ENCODE data around the gene CADPS2.

The CADPS2 gene

DNA sequence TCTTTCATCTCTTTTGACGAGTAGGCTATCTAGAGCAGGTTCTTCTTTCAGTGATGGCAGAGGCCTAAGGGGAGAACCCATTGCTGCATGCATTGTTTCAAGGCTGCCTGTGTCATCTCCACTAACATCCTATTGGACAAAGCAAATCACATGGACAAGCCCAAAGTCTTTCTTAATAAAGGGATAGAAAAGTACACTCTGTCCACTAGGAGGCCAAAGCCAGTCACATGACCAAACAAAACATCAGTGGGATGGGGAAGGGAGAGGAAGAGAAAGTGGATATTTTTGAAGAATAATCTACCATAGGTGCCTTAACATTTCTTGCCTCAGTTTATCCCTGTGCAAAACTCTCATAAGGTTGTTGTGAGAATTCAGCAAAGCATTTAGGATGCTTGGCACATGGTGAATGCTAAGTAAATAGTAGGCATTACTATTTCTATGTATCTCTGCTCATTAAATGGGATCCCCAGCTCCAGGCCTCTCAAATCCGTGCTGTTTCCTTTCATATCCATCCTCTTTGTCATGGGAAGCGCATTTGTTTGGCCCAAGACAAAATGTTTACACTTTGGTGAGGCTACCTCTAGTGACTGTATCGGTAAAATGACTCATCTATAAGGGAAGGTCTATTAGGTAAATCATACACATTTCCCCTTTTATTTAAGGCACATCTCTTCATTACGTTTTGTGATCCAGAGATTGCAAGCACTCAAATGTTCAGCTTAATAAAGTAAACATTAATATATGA lies 16.7 kb upstream of the CADPS2 start:
- no peak for DNase-seq
- Histone ChIP-seq H3K27ac (no peak overlapping the region), H3K9me3 (ENCODE audit: severe bottlenecking) (no peaks in the 10 kb centered on the region), H3K36me3 (no peaks in the 10 kb centered on the region), H3K4me3 (ENCODE audit: low read depth, low read length) (no peak overlapping the region), H3K27me3 (ENCODE audit: insufficient read depth, low read depth, severe bottlenecking) (no peaks in the 10 kb centered on the region)
- TF ChIP-seq, protein P1, sequence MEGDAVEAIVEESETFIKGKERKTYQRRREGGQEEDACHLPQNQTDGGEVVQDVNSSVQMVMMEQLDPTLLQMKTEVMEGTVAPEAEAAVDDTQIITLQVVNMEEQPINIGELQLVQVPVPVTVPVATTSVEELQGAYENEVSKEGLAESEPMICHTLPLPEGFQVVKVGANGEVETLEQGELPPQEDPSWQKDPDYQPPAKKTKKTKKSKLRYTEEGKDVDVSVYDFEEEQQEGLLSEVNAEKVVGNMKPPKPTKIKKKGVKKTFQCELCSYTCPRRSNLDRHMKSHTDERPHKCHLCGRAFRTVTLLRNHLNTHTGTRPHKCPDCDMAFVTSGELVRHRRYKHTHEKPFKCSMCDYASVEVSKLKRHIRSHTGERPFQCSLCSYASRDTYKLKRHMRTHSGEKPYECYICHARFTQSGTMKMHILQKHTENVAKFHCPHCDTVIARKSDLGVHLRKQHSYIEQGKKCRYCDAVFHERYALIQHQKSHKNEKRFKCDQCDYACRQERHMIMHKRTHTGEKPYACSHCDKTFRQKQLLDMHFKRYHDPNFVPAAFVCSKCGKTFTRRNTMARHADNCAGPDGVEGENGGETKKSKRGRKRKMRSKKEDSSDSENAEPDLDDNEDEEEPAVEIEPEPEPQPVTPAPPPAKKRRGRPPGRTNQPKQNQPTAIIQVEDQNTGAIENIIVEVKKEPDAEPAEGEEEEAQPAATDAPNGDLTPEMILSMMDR (IDR thresholded peaks at IDR 0.05; ENCODE audit: low read depth, low read length), result no peak

DNA sequence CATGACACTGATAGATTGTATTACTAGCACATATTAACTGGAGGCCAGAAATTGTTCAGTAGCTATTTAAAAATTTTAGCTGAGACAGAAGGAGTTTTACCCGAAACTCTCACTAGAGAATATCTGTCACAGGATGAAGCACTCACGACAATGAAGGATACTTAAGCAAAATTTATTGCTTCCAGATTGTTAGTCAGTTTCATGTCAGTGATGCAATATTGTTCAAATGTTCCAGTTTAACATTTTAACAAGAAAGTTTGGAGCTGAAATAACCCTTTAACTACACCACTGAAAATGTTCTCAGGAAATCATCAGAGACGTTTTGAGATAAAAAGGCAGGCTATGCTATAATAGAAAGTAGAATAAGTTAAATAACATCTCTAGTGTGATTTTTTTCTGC lies 15.0 kb upstream of the CADPS2 start:
- Histone ChIP-seq H3K36me3 (no peaks in the 10 kb centered on the region), H3K4me3 (ENCODE audit: low read depth, low read length) (no peak overlapping the region), H3K27me3 (ENCODE audit: insufficient read depth, low read depth, severe bottlenecking) (no peaks in the 10 kb centered on the region), H3K27ac (no peak overlapping the region), H3K9me3 (ENCODE audit: severe bottlenecking) (no peaks in the 10 kb centered on the region)
- no peak for DNase-seq
- TF ChIP-seq, protein P1 (IDR thresholded peaks at IDR 0.05; ENCODE audit: low read depth, low read length), result no peak

DNA sequence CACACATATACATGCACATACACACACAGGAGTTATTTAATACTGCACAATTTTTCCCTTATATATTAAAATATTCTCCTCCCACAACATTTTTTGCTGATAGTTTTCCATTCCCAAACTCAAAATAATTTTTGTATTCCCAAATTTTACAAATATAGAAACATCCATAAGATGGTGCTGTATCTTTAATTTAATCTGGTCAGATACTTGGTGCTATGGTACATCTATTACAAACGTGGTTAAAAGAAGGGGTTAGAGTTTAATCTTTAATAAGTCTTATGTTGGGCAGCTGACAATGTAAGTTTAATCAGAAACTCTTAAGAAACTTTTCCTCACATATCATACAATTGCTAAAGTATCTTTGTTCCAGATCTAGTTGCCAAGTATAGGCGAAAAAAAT lies 10.2 kb upstream of the CADPS2 start:
- TF ChIP-seq, protein P1 (IDR thresholded peaks at IDR 0.05; ENCODE audit: low read depth, low read length), result no peak
- no peaks in the 10 kb centered on the region for H3K27me3 ChIP-seq (ENCODE audit: insufficient read depth, low read depth, severe bottlenecking)
- no peak overlapping the region for H3K27ac ChIP-seq
- no peaks in the 10 kb centered on the region for H3K36me3 ChIP-seq
- no peak for DNase-seq
- no peaks in the 10 kb centered on the region for H3K9me3 ChIP-seq (ENCODE audit: severe bottlenecking)
- no peak overlapping the region for H3K4me3 ChIP-seq (ENCODE audit: low read depth, low read length)

DNA sequence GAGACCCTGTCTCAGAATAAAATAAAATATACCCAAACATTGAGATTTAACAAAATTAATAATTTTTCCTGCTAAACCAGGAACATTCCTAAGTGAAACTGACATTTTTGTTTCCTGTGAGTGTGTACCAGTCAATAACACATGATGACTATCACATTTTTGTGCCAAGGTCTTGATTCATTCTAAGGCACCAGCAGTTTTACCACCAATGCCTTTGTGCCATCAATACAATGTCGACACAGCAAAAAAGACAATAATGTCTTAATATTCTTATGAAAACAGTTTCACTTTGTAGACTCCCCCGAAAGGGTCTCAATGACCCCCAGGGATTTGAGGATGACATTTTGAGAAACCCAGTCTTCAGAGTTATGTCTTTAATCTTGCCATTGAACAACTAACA lies 7.2 kb upstream of the CADPS2 start:
- H3K9me3 ChIP-seq (ENCODE audit: severe bottlenecking), result no peaks in the 10 kb centered on the region
- H3K27me3 ChIP-seq (ENCODE audit: insufficient read depth, low read depth, severe bottlenecking), result no peaks in the 10 kb centered on the region
- H3K36me3 ChIP-seq, result no peaks in the 10 kb centered on the region
- no peak for DNase-seq
- TF ChIP-seq, protein P1 (IDR thresholded peaks at IDR 0.05; ENCODE audit: low read depth, low read length), result no peak
- no peak overlapping the region for H3K4me3 ChIP-seq (ENCODE audit: low read depth, low read length)
- H3K27ac ChIP-seq, result no peak overlapping the region

DNA sequence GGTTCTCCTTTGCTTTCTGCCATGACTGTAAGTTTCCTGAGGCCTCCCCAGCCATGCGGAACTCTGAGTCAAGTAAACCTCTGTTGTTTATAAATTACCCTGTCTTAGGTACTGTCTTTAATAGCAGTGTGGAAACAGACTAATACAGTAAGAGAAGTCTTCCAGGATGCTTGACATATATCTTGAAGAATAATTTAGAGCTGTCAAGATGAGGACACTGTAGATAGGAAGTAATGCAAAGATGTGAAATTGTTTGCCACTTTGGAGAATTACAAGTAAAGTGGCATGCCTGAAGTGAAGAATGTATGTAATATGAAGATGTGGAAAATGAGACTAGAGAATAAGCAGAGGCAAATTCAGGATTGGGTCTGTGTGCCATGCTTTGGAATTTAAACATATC lies 2.9 kb upstream of the CADPS2 start:
- Histone ChIP-seq H3K9me3 (ENCODE audit: severe bottlenecking) (no peaks in the 10 kb centered on the region), H3K27ac (no peak overlapping the region), H3K4me3 (ENCODE audit: low read depth, low read length) (no peak overlapping the region), H3K36me3 (no peaks in the 10 kb centered on the region), H3K27me3 (ENCODE audit: insufficient read depth, low read depth, severe bottlenecking) (no peaks in the 10 kb centered on the region)
- TF ChIP-seq, protein P1 (IDR thresholded peaks at IDR 0.05; ENCODE audit: low read depth, low read length), result no peak
- DNase-seq, result no peak

DNA sequence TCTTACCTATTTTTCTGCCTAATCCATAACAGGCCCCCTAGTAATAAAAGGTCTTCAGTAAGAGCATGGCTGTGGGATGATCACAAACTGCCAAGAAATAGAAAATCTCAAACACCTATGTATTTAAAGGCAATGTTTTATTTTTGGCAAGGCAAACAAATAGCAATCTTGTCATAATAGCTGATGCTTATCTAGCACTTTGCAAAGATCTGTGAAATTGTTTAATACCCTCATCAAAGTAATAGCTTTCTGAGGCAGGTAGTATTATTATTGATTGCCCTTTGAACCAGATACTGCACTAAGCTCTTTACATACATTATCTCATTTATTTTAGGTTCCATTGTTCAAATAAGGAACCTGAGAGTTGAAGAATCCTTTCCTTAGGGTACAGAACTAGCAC lies 1.6 kb upstream of the CADPS2 start:
- no peaks in the 10 kb centered on the region for H3K27me3 ChIP-seq (ENCODE audit: insufficient read depth, low read depth, severe bottlenecking)
- DNase-seq, result no peak
- TF ChIP-seq, protein P1 (IDR thresholded peaks at IDR 0.05; ENCODE audit: low read depth, low read length), result no peak
- no peak overlapping the region for H3K27ac ChIP-seq
- H3K9me3 ChIP-seq (ENCODE audit: severe bottlenecking), result no peaks in the 10 kb centered on the region
- no peak overlapping the region for H3K4me3 ChIP-seq (ENCODE audit: low read depth, low read length)
- H3K36me3 ChIP-seq, result no peaks in the 10 kb centered on the region
